Peyer's patch (tissue), 4 donors: ENCODE measurements around the gene GFI1. TPM values are rescaled to one million over a fixed set of nuclear protein-coding genes. Genes with fewer than 3 reads are reported as not detected.

ENCODE experiments used
- DNase-seq, 3 donors: peaks; one replicate each; pipeline ENCODE4 v3.0.0-alpha.2; 2017 to 2019
- H3K27ac ChIP-seq, 4 donors: fragments of 200-600 bp; sonication (generic); one replicate each; pipeline ENCODE4 v1.5.1; 2016 to 2019
- H3K27me3 ChIP-seq, 2 donors: fragments of 200-600 bp; sonication (generic); one replicate each; pipeline ENCODE4 v1.5.1; 2019
- H3K36me3 ChIP-seq, 3 donors: fragments of 200-600 bp; sonication (generic); one replicate each; pipeline ENCODE4 v1.5.1; 2016 to 2019
- H3K4me1 ChIP-seq, 4 donors: fragments of 200-600 bp; sonication (generic); one replicate each; pipeline ENCODE4 v1.5.1; 2016 to 2019
- H3K4me3 ChIP-seq, 4 donors: fragments of 200-600 bp; sonication (generic); 1 replicate in 3 of 4; 2 replicates in 1 of 4; pipeline ENCODE4 v1.5.1; 2016 to 2019; ENCODE audit warnings: mild to moderate bottlenecking in 1 of 4
- H3K9me3 ChIP-seq, 4 donors: fragments of 200-600 bp; sonication (generic); one replicate each; pipeline ENCODE4 v1.5.1; 2016 to 2019; ENCODE audit warnings: mild to moderate bottlenecking in 1 of 4
- CTCF ChIP-seq, 6 experiments: fragments of 450-650 bp in 4 of 6; fragments of 200-600 bp in 2 of 6; sonication (generic) in 1 of 6; IDR thresholded peaks; one replicate each; pipeline ENCODE4 v1.5.1; 2017 to 2019; ENCODE audit warnings: antibody characterized with exemption in 6 of 6, mild to moderate bottlenecking in 3 of 6, moderate library complexity in 1 of 6
- POLR2A ChIP-seq, 2 donors: fragments of 450-650 bp; IDR thresholded peaks; one replicate each; pipeline ENCODE4 v1.5.1; 2017; ENCODE audit warnings: antibody characterized with exemption in 2 of 2, mild to moderate bottlenecking in 2 of 2, moderate library complexity in 2 of 2
- total RNA-seq, 4 donors: library from RNA; depleted of rRNA; stranded (reverse); fragments of >200 nt; gene quantifications; one replicate each; pipeline ENCODE4 v1.1.0, GENCODE V29; 2016

Gene GFI1
- total RNA-seq, 4 donors from 2014 or later: 6.5 to 15.5 (median 9.1) TPM

DNA sequence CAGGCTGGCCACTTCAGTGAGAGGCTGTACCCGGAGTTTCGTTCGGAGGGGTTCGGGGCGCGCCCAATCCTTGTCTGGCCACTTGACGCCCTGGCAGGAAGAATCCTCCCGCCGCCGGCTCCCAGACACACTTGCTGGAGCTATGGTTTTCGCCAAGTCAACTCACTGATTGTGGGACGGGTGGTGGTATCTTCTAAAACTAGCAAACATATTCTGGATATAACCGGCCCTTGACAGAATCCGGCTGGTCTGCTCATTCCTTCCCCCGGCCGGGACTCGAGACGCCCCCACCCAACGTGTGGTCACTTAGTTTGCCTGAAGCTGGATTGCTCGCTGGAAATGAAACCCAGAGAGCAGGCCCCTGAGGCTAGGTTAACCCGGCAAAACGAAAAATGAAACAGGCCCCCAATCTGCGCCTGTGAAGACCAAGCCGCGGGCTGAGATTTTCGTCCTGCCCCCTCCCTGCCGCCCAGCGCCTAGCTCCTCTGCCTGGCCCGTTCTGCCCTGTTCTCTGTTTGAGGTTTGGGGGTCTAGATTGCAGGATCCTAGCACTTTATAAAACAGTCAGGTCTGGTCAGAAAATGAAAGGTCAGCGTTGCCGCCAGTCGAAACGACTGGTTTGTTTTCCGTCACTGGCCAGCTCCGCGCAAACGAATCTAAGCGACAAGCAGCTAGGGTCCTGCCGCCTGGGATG lies 4.6 kb downstream of the GFI1 start:
- H3K27ac ChIP-seq: peak overlapping the region in 3 of 4 donors; percentile 80 to 88 (median 84)
- peak overlapping the region; percentile 51 to 72 (median 60) for H3K4me3 ChIP-seq
- peak in 1 of 3 donors; percentile 47 for DNase-seq
- peaks cover 0 to 74% (median 15%) of the 10 kb centered on the region in 4 donors for H3K4me1 ChIP-seq
- H3K36me3 ChIP-seq: no peaks in the 10 kb centered on the region
- H3K9me3 ChIP-seq: no peaks in the 10 kb centered on the region
- TF ChIP-seq CTCF (IDR thresholded peaks at IDR 0.05) (no peak), POLR2A (IDR thresholded peaks at IDR 0.05) (no peak)
- H3K27me3 ChIP-seq: peaks cover 0 to 56% of the 10 kb centered on the region in 2 donors

DNA sequence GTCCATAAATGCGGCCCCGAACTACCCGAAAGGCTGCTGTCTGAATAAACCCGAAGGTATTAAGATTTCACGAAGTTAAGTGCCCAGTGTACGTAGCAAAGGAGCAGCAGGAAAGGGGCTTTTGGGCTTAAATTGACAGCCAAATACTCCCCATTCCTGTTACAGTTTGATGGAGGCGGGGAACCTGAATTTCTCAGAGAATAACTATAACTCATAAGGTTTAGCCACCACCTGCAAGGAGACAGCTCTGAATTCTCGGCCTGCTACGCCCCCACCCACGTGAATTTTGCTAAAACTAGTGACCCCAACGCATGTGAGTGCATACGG lies 5.2 kb downstream of the GFI1 start:
- H3K9me3 ChIP-seq: no peaks in the 10 kb centered on the region
- no peaks in the 10 kb centered on the region for H3K36me3 ChIP-seq
- H3K27ac ChIP-seq: no peak overlapping the region
- H3K27me3 ChIP-seq: peaks cover 0 to 56% of the 10 kb centered on the region in 2 donors
- TF ChIP-seq POLR2A (IDR thresholded peaks at IDR 0.05) (no peak), CTCF (IDR thresholded peaks at IDR 0.05) (no peak)
- H3K4me1 ChIP-seq: peaks cover 0 to 70% (median 13%) of the 10 kb centered on the region in 4 donors
- peak overlapping the region in 2 of 4 donors; percentile 57 to 64 for H3K4me3 ChIP-seq
- no peak for DNase-seq

- H3K4me1 ChIP-seq: peaks cover 0 to 65% (median 13%) of the 10 kb centered on the region in 4 donors
Observed at GRCh38 chr1:92480813-92481598, 5.7 kb downstream of the GFI1 start.

DNA sequence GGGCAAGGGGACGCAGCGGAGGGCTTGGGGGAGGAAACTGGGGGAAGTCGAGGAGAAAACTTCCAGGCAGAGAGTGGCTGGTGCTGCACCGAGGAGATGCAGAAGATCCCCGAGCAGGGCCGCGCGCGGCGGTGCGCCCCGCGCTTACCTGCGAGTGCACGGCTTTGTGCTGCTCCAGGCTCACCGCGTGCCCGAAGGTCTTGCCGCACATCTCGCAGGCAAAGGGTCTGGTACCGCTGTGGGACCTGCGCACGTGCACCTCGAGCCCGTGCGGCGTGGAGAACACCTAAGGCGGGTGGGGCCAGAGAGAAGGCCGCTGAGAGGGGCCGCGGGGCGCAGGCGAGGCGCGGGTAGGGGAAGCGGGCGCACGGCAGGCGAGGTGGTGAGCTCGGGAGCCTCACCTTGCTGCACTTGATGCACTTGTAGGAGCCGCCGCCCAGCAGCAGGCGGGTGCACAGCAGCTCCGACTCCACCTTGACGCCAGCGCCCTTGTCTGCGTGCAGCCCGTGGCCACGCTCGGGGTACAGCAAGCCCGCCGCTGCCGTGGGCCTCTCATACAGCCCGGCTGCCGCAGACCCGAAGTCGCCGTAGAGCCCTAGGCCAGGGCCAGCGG lies 6.4 kb downstream of the GFI1 start:
- no peaks in the 10 kb centered on the region for H3K36me3 ChIP-seq
- no peaks in the 10 kb centered on the region for H3K9me3 ChIP-seq
- no peak overlapping the region for H3K27ac ChIP-seq
- peaks cover 0 to 59% (median 11%) of the 10 kb centered on the region in 4 donors for H3K4me1 ChIP-seq
- H3K27me3 ChIP-seq: peaks cover 0 to 51% of the 10 kb centered on the region in 2 donors
- H3K4me3 ChIP-seq: peak overlapping the region in 2 of 4 donors; percentile 9 to 21
- DNase-seq: peak in 1 of 3 donors; percentile 54
- TF ChIP-seq CTCF (IDR thresholded peaks at IDR 0.05) (no peak), POLR2A (IDR thresholded peaks at IDR 0.05) (no peak)

More at GRCh38 chr1:92480813-92481598, 5.7 kb downstream of the GFI1 start:
- Histone ChIP-seq H3K4me3 (peak overlapping the region in 2 of 4 donors; percentile 9 to 21), H3K36me3 (no peaks in the 10 kb centered on the region), H3K9me3 (no peaks in the 10 kb centered on the region), H3K27me3 (peaks cover 0 to 56% of the 10 kb centered on the region in 2 donors), H3K27ac (no peak overlapping the region)
- peak in 1 of 3 donors; percentile 48 for DNase-seq
- TF ChIP-seq CTCF (IDR thresholded peaks at IDR 0.05) (no peak), POLR2A (IDR thresholded peaks at IDR 0.05) (no peak)

GRCh38 chr1:92479587-92479986 lies 7.1 kb downstream of the GFI1 start:
- Histone ChIP-seq H3K27ac (no peak overlapping the region), H3K9me3 (no peaks in the 10 kb centered on the region), H3K36me3 (no peaks in the 10 kb centered on the region), H3K4me3 (no peak overlapping the region), H3K27me3 (peaks cover 0 to 44% of the 10 kb centered on the region in 2 donors), H3K4me1 (peaks cover 0 to 52% (median 9%) of the 10 kb centered on the region in 4 donors)
- DNase-seq: no peak
- TF ChIP-seq POLR2A (IDR thresholded peaks at IDR 0.05) (no peak), CTCF (IDR thresholded peaks at IDR 0.05) (no peak)
